ENCODE data around the gene AQP9.

The AQP9 gene

GRCh38 chr15:58138106-58138505 lies at the start of gene AQP9:
Gene AQP9 (plus strand): TSS chr15:58138381. CDS start chr15:58138566, 185 bp downstream.
- H3K4me3 ChIP-seq (replicated peaks in 1 of 2; ENCODE audit: low read depth in 2 of 2, low read length in 2 of 2): no peak within 1 kb of the TSS
- no peak for TF ChIP-seq CTCF (IDR thresholded peaks at IDR 0.05; ENCODE audit: low read depth, low read length)
- DNase-seq (ENCODE audit: low read depth in 2 of 2): no peak

GRCh38 chr15:58095415-58095814 lies 42.8 kb upstream of the AQP9 start:
- no peak overlapping the region for H3K4me3 ChIP-seq (replicated peaks in 1 of 2; ENCODE audit: low read depth in 2 of 2, low read length in 2 of 2)
- no peak for TF ChIP-seq CTCF (IDR thresholded peaks at IDR 0.05; ENCODE audit: low read depth, low read length)
- DNase-seq (ENCODE audit: low read depth in 2 of 2): no peak

DNA sequence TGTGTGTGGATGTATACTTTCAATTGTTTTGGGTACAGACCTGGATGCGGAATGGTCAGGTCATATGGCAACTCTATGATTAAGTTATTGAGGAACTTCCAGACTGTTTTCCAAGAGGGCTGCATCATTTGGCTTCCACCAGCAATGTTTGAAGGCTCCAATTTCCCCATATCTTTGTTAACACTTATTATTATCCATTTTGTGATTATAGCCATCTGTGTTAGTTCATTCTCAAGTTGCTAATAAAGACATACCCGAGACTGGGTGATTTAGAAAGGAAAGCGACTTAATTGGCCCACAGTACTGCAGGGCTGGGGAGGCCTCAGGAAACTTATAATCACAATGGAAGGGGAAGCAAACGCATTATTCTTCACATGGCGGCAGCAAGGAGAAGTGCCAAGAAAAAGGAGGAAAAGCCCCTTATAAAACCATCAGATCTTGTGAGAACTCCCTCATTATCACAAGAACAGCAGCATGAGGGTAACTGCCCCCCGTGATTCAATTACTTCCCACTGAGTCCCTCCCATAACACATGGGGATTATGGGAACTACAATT lies 41.6 kb upstream of the AQP9 start:
- no peak for TF ChIP-seq CTCF (IDR thresholded peaks at IDR 0.05; ENCODE audit: low read depth, low read length)
- no peak for DNase-seq (ENCODE audit: low read depth in 2 of 2)
- no peak overlapping the region for H3K4me3 ChIP-seq (replicated peaks in 1 of 2; ENCODE audit: low read depth in 2 of 2, low read length in 2 of 2)

DNA sequence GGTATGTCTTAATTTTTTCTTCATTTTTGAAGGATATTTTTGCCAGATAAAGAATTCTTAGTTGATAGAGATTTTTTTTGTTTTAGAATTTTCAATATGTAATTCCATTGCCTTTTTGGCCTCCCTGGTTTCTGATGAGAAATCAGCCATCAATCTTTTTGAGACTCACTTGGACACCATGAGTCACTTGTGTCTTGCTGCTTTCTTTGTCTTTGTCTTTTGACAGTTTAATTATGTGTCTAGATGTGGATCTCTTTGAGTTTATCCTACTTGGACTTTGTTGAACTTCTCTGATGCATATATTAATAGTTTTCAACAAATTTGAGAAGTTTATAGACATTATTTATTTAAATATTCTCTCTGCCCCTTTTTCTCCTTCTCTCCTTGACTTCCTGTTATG lies 34.7 kb upstream of the AQP9 start:
- DNase-seq (ENCODE audit: low read depth in 2 of 2): no peak
- TF ChIP-seq CTCF (IDR thresholded peaks at IDR 0.05; ENCODE audit: low read depth, low read length): no peak
- no peak overlapping the region for H3K4me3 ChIP-seq (replicated peaks in 1 of 2; ENCODE audit: low read depth in 2 of 2, low read length in 2 of 2)

DNA sequence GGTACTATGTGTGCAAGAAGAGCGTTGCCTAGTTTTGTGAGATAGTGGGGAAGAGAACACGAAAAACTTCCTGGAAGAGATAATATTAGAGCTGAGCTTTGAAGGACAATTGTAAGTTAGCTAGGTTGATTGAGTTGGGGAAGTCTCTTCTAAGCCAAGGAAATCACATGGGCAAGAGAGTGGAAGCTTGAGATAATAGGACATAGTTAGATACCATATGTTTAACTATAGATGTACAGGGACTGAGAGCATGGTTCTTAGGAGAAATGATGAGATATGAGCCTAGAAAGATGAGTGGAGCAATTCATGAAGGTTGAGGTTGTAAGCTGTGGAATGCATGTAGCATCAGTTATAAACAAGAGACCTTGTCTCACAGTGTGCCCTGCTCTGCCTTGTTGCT lies 30.1 kb upstream of the AQP9 start:
- DNase-seq (ENCODE audit: low read depth in 2 of 2): no peak
- no peak overlapping the region for H3K4me3 ChIP-seq (replicated peaks in 1 of 2; ENCODE audit: low read depth in 2 of 2, low read length in 2 of 2)
- no peak for TF ChIP-seq CTCF (IDR thresholded peaks at IDR 0.05; ENCODE audit: low read depth, low read length)

- no peak for TF ChIP-seq CTCF (IDR thresholded peaks at IDR 0.05; ENCODE audit: low read depth, low read length)
- no peak for DNase-seq (ENCODE audit: low read depth in 2 of 2)
- H3K4me3 ChIP-seq (replicated peaks in 1 of 2; ENCODE audit: low read depth in 2 of 2, low read length in 2 of 2): no peak overlapping the region
Measured at GRCh38 chr15:58109419-58109818, 28.8 kb upstream of the AQP9 start.
